HG02973 (cell line): Measurements from ENCODE around the gene AFMID.

Experiments used
- ATAC-seq: cut with Tn5 transposase; IDR thresholded peaks from one replicate; pipeline ENCODE4 v1.9.1; 2021; ENCODE audit warnings: moderate library complexity; ENCODE audit not compliant: unreplicated experiment

The AFMID gene

GRCh38 chr17:78176548-78177025 lies 10.6 kb upstream of the AFMID start:
- no peak for ATAC-seq

- no peak for ATAC-seq
These were observed 7.8 kb upstream of the AFMID start for GRCh38 chr17:78179372-78179771.

GRCh38 chr17:78180083-78180482 lies 7.1 kb upstream of the AFMID start:
- ATAC-seq = no peak

GRCh38 chr17:78180508-78180907 lies 6.7 kb upstream of the AFMID start:
- ATAC-seq = no peak

GRCh38 chr17:78182504-78182903 lies 4.7 kb upstream of the AFMID start:
- no peak for ATAC-seq

GRCh38 chr17:78183916-78184315 lies 3.2 kb upstream of the AFMID start:
- ATAC-seq = no peak

- ATAC-seq = no peak
These were observed 2.8 kb upstream of the AFMID start for GRCh38 chr17:78184351-78184750.

GRCh38 chr17:78184868-78185267 lies 2.3 kb upstream of the AFMID start:
- no peak for ATAC-seq

GRCh38 chr17:78185981-78186691 lies 1.0 kb upstream of the AFMID start:
- ATAC-seq = no peak

GRCh38 chr17:78196716-78197115 lies 9.6 kb downstream of the AFMID start:
- ATAC-seq = no peak

GRCh38 chr17:78197147-78197832 lies 10.1 kb downstream of the AFMID start:
- ATAC-seq = no peak

- ATAC-seq = no peak
These were observed 13.3 kb downstream of the AFMID start for GRCh38 chr17:78200451-78200850.

GRCh38 chr17:78202666-78203065 lies 15.5 kb downstream of the AFMID start:
- no peak for ATAC-seq

GRCh38 chr17:78204387-78205123 lies 17.4 kb downstream of the AFMID start:
- no peak for ATAC-seq

GRCh38 chr17:78205124-78205775 lies 18.1 kb downstream of the AFMID start:
- no peak for ATAC-seq

- no peak for ATAC-seq
These were observed 19.1 kb downstream of the AFMID start for GRCh38 chr17:78206298-78206697.

GRCh38 chr17:78208486-78208885 lies 21.3 kb downstream of the AFMID start:
- no peak for ATAC-seq

- no peak for ATAC-seq
These were observed 22.9 kb downstream of the AFMID start for GRCh38 chr17:78210111-78210510.

GRCh38 chr17:78211032-78211431 lies 23.9 kb downstream of the AFMID start:
- ATAC-seq = no peak

GRCh38 chr17:78214016-78214705 lies 27.0 kb downstream of the AFMID start, which contains the start of gene BIRC5:
Gene BIRC5 (plus strand): TSS chr17:78214253. CDS start chr17:78214317, 64 bp downstream.
- ATAC-seq = peak; percentile 87

- no peak for ATAC-seq
These were observed 27.5 kb downstream of the AFMID start for GRCh38 chr17:78214706-78215061.
